IMR-90 (cell line): ENCODE data around the gene GRIK1. TPM values are rescaled to one million over a fixed set of nuclear protein-coding genes. Genes with fewer than 3 reads are reported as not detected.

Experiments used
- ATAC-seq: fragments of 200-7000 bp; cut with Tn5 transposase; 2 replicates; pipeline ENCODE4 v1.9.1; 2020; ENCODE audit warnings: low read depth, mild to moderate bottlenecking, moderate library complexity
- BruUV-seq: library from RNA; stranded (reverse); fragments of 400-500 nt; replicated peaks from 2 replicates; lab custom pipeline; 2021; lab: Mats Ljungman, UMichigan
- CTCF ChIA-PET: fragments of 300-600 bp; formaldehyde crosslinking; extraction: SDS; loops from one replicate; lab custom pipeline; 2021; ENCODE audit warnings: antibody characterized with exemption; lab: Yijun Ruan, JAX
- POLR2A ChIA-PET: fragments of 300-600 bp; sonication (Branson Sonifier 250); formaldehyde crosslinking; loops from one replicate; lab custom pipeline; 2022; ENCODE audit warnings: antibody characterized with exemption; ENCODE audit not compliant: unreplicated experiment; lab: Charles Lee
- DNase-seq: peaks from one replicate; pipeline ENCODE4 v3.0.0; 2013
- H2AFZ ChIP-seq: replicated peaks from 2 replicates; pipeline ENCODE3; 2013; ENCODE audit warnings: low read length, mild to moderate bottlenecking; ENCODE audit not compliant: poor library complexity
- H2AK5ac ChIP-seq: 2 replicates; pipeline ENCODE4 v1.6.1; 2013; ENCODE audit warnings: low read depth, low read length, inconsistent platforms
- H2AK9ac ChIP-seq: replicated peaks from 2 replicates; pipeline ENCODE3; 2013; ENCODE audit warnings: mild to moderate bottlenecking, low read depth, low read length, moderate library complexity; ENCODE audit not compliant: poor library complexity
- H2BK120ac ChIP-seq: 2 replicates; pipeline ENCODE4 v1.6.1; 2013; ENCODE audit warnings: low read depth, low read length, inconsistent platforms
- H2BK15ac ChIP-seq: 3 replicates; pipeline ENCODE4 v1.6.1; 2013; ENCODE audit warnings: low read depth, low read length, inconsistent platforms
- H2BK20ac ChIP-seq: 2 replicates; pipeline ENCODE4 v1.6.1; 2013; ENCODE audit warnings: low read depth, mild to moderate bottlenecking, inconsistent platforms, low read length, moderate library complexity
- H2BK5ac ChIP-seq: 2 replicates; pipeline ENCODE4 v1.6.1; 2013; ENCODE audit warnings: mild to moderate bottlenecking, low read depth, low read length, inconsistent platforms; ENCODE audit not compliant: poor library complexity, severe bottlenecking
- H3K14ac ChIP-seq: replicated peaks from 2 replicates; pipeline ENCODE4 v1.6.1; 2013; ENCODE audit warnings: low read depth, low read length, inconsistent platforms
- H3K18ac ChIP-seq: 2 replicates; pipeline ENCODE4 v1.6.1; 2013; ENCODE audit warnings: low read depth, low read length, control low read depth
- H3K23ac ChIP-seq: 2 replicates; pipeline ENCODE4 v1.6.1; 2013; ENCODE audit warnings: low read depth, low read length, inconsistent platforms
- H3K27ac ChIP-seq: 2 replicates; pipeline ENCODE4 v1.5.1; 2013; ENCODE audit warnings: mild to moderate bottlenecking, control low read depth, low read length; ENCODE audit not compliant: insufficient read depth
- H3K27me3 ChIP-seq: 2 replicates; pipeline ENCODE4 v1.6.1; 2013; ENCODE audit warnings: low read length; ENCODE audit not compliant: control insufficient read depth, insufficient read depth
- H3K36me3 ChIP-seq: 2 replicates; pipeline ENCODE4 v1.6.1; 2013; ENCODE audit warnings: low read length, mixed read lengths; ENCODE audit not compliant: control insufficient read depth, insufficient read depth
- H3K4ac ChIP-seq: 2 replicates; pipeline ENCODE4 v1.6.1; 2013; ENCODE audit warnings: low read depth, low read length, inconsistent platforms
- H3K4me1 ChIP-seq: 2 replicates; pipeline ENCODE4 v1.6.1; 2013; ENCODE audit warnings: low read length, mixed read lengths; ENCODE audit not compliant: control insufficient read depth, insufficient read depth
- H3K4me2 ChIP-seq: 2 replicates; pipeline ENCODE4 v1.6.1; 2013; ENCODE audit warnings: low read depth, mild to moderate bottlenecking, control low read depth, low read length, moderate library complexity
- H3K4me3 ChIP-seq: 2 replicates; pipeline ENCODE4 v1.5.1; 2013; ENCODE audit warnings: low read depth, mild to moderate bottlenecking, control low read depth, low read length, moderate library complexity; ENCODE audit not compliant: insufficient read depth
- H3K56ac ChIP-seq: 2 replicates; pipeline ENCODE4 v1.6.1; 2013; ENCODE audit warnings: low read length, inconsistent platforms; ENCODE audit not compliant: insufficient read depth; ENCODE audit errors: extremely low read depth
- H3K79me1 ChIP-seq, 2 experiments: 2 replicates each; pipeline ENCODE4 v1.6.1; 2013; ENCODE audit warnings: low read length in 2 of 2, inconsistent platforms in 1 of 2, low read depth in 1 of 2
- H3K9ac ChIP-seq: 2 replicates; pipeline ENCODE4 v1.6.1; 2013; ENCODE audit warnings: low read depth, low read length, control low read depth
- H3K9me1 ChIP-seq: 2 replicates; pipeline ENCODE4 v1.6.1; 2013; ENCODE audit warnings: low read length, inconsistent platforms; ENCODE audit not compliant: insufficient read depth
- H3K9me3 ChIP-seq: 2 replicates; pipeline ENCODE4 v1.6.1; 2013; ENCODE audit warnings: low read length; ENCODE audit not compliant: control insufficient read depth, insufficient read depth
- H4K20me1 ChIP-seq: 2 replicates; pipeline ENCODE4 v1.6.1; 2013; ENCODE audit warnings: low read length, inconsistent platforms; ENCODE audit not compliant: insufficient read depth
- H4K5ac ChIP-seq: 2 replicates; pipeline ENCODE4 v1.6.1; 2013; ENCODE audit warnings: mild to moderate bottlenecking, low read depth, low read length, control low read depth
- H4K8ac ChIP-seq, 2 experiments: 2 replicates each; pipeline ENCODE4 v1.6.1; 2013; ENCODE audit warnings: low read depth in 2 of 2, low read length in 2 of 2, control low read depth in 1 of 2, inconsistent platforms in 1 of 2
- H4K91ac ChIP-seq: 2 replicates; pipeline ENCODE4 v1.6.1; 2013; ENCODE audit warnings: low read depth, low read length, inconsistent platforms; ENCODE audit not compliant: insufficient read depth
- BHLHE40 ChIP-seq: fragments of 150-350 bp; IDR thresholded peaks from 2 replicates; pipeline ENCODE4 v1.6.1; 2016; ENCODE audit warnings: mild to moderate bottlenecking, low read depth, low read length
- CEBPB ChIP-seq: IDR thresholded peaks from 2 replicates; pipeline ENCODE4 v1.6.1; 2012; ENCODE audit warnings: low read depth, low read length, improper control_type of control experiment
- ELK1 ChIP-seq: fragments of 150-350 bp; IDR thresholded peaks from 2 replicates; pipeline ENCODE4 v1.6.1; 2016; ENCODE audit warnings: low read depth, mild to moderate bottlenecking, low read length, moderate library complexity, borderline replicate concordance
- FOS ChIP-seq: fragments of 150-350 bp; IDR thresholded peaks from 2 replicates; pipeline ENCODE4 v1.6.1; 2016; ENCODE audit warnings: low read depth, low read length
- MAFK ChIP-seq: IDR thresholded peaks from 2 replicates; pipeline ENCODE4 v1.6.1; 2012; ENCODE audit warnings: low read depth, low read length, improper control_type of control experiment
- MAZ ChIP-seq: IDR thresholded peaks from 2 replicates; pipeline ENCODE4 v1.6.1; 2012; ENCODE audit warnings: low read depth, mild to moderate bottlenecking, low read length, improper control_type of control experiment, moderate library complexity, borderline replicate concordance
- MXI1 ChIP-seq: IDR thresholded peaks from 2 replicates; pipeline ENCODE4 v1.6.1; 2012; ENCODE audit warnings: low read depth, mild to moderate bottlenecking, low read length, moderate library complexity, borderline replicate concordance
- NFE2L2 ChIP-seq: fragments of 150-350 bp; IDR thresholded peaks from 2 replicates; pipeline ENCODE4 v1.6.1; 2016; ENCODE audit warnings: low read depth, mild to moderate bottlenecking, low read length
- POLR2A ChIP-seq: IDR thresholded peaks from 2 replicates; pipeline ENCODE4 v1.6.1; 2012; ENCODE audit warnings: mild to moderate bottlenecking, low read depth, low read length
- RAD21 ChIP-seq: IDR thresholded peaks from 2 replicates; pipeline ENCODE4 v1.6.1; 2012; ENCODE audit warnings: low read length, improper control_type of control experiment
- RCOR1 ChIP-seq: IDR thresholded peaks from 2 replicates; pipeline ENCODE4 v1.6.1; 2012; ENCODE audit warnings: mild to moderate bottlenecking, low read length, improper control_type of control experiment; ENCODE audit not compliant: insufficient replicate concordance
- RFX5 ChIP-seq: IDR thresholded peaks from 2 replicates; pipeline ENCODE4 v1.8.0; 2012; ENCODE audit warnings: low read depth, mild to moderate bottlenecking, low read length, moderate library complexity
- SMC3 ChIP-seq: fragments of 150-350 bp; IDR thresholded peaks from 2 replicates; pipeline ENCODE4 v1.6.1; 2016; ENCODE audit warnings: low read depth, mild to moderate bottlenecking, antibody characterized with exemption, low read length, moderate library complexity
- USF2 ChIP-seq: fragments of 150-350 bp; IDR thresholded peaks from 2 replicates; pipeline ENCODE4 v1.6.1; 2017; ENCODE audit warnings: mild to moderate bottlenecking, antibody characterized with exemption, low read length, low read depth
- dilution Hi-C: fragments of 300-500 bp; cut with HindIII; formaldehyde crosslinking; loops from one replicate; pipeline ENCODE4 v1.14.3; 2018; ENCODE audit warnings: low sequenced_read_pairs; ENCODE audit not compliant: unreplicated experiment
- in situ Hi-C: fragments of 300-500 bp; cut with MboI; formaldehyde crosslinking; loops from 3 replicates; pipeline ENCODE4 v1.14.3; 2019; ENCODE audit warnings: low sequenced_read_pairs, inconsistent platforms, mixed read lengths
- intact Hi-C: fragments of 100-400 bp; cut with micrococcal nuclease; formaldehyde crosslinking; loops from 2 replicates; pipeline ENCODE4 v1.10.0; 2022
- polyA plus RNA-seq, 3 experiments: library from polyadenylated mRNA; depleted of rRNA; stranded (reverse); fragments of >200 nt; gene quantifications; 2 replicates each; pipeline ENCODE4 v1.2.3, GENCODE V29; 2012; ENCODE audit warnings: low replicate concordance in 1 of 3
- total RNA-seq: library from RNA; depleted of rRNA; stranded (reverse); fragments of >200 nt; gene quantifications from 2 replicates; pipeline ENCODE4 v1.2.3, GENCODE V29; 2012
- TF ChIP-seq, protein P1 (sequence below): conservative IDR thresholded peaks from 2 replicates; pipeline ENCODE4 v1.5.1; 2012; ENCODE audit warnings: mild to moderate bottlenecking, low read depth, low read length, improper control_type of control experiment

The GRIK1 gene
- total and polyA plus RNA-seq, 2 of the 4 experiments (the other 2 are of a cell fraction) = not detected

DNA sequence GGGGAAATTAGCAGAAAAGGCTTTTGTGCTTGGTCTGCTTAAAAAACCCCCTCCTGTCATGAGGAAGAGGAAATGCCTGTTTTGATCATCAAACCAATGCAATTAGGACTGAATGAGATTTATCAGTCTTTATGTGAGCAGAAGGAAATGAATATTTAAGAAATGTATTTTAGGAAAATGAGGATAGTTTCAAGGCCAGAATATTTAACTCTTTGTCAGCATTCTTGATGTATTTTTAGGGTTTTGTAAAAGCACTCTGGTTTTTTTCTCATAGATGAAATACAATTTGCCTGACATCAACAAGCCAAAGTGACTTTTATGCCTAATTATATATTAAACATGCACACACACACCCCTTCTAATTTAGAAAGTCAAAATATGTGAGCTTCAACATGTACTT, 213.8 kb downstream of the GRIK1 start:
- Histone ChIP-seq H3K4ac (no peak overlapping the region), H2BK120ac (no peak overlapping the region), H3K56ac (no peak overlapping the region), H3K9me1 (no peaks in the 10 kb centered on the region), H3K79me1 (no peaks in the 10 kb centered on the region), H4K20me1 (no peaks in the 10 kb centered on the region), H2BK5ac (no peak overlapping the region), H2AK9ac (no peak overlapping the region), H3K9ac (no peak overlapping the region), H3K14ac (no peak overlapping the region), H2BK20ac (no peak overlapping the region), H4K91ac (no peak overlapping the region), H2AFZ (no peak overlapping the region), H3K18ac (no peak overlapping the region), H3K27me3 (no peaks in the 10 kb centered on the region; the same call in 1 of the 2 replicates), H3K36me3 (no peaks in the 10 kb centered on the region), H3K27ac (no peak overlapping the region), H3K4me2 (no peak overlapping the region), H3K4me3 (no peak overlapping the region), H4K5ac (no peak overlapping the region), H3K9me3 (no peaks in the 10 kb centered on the region), H2BK15ac (no peak overlapping the region), H2AK5ac (no peak overlapping the region), H3K4me1 (no peaks in the 10 kb centered on the region), H4K8ac (no peak overlapping the region), H3K23ac (no peak overlapping the region)
- no peak for ATAC-seq
- ChIA-PET CTCF (no interaction called here), POLR2A (no interaction called here)
- no peak for DNase-seq
- BruUV-seq = no TSS peak
- intact Hi-C loops (no loop called here), in situ Hi-C loops (no loop called here), dilution Hi-C loops (no loop called here)
- TF ChIP-seq POLR2A (no peak), USF2 (no peak), MXI1 (no peak), BHLHE40 (no peak), NFE2L2 (no peak), MAFK (no peak), RAD21 (no peak), SMC3 (no peak), FOS (no peak), ELK1 (no peak), RCOR1 (no peak), MAZ (no peak), RFX5 (no peak), CEBPB (no peak)
- TF ChIP-seq, protein P1, sequence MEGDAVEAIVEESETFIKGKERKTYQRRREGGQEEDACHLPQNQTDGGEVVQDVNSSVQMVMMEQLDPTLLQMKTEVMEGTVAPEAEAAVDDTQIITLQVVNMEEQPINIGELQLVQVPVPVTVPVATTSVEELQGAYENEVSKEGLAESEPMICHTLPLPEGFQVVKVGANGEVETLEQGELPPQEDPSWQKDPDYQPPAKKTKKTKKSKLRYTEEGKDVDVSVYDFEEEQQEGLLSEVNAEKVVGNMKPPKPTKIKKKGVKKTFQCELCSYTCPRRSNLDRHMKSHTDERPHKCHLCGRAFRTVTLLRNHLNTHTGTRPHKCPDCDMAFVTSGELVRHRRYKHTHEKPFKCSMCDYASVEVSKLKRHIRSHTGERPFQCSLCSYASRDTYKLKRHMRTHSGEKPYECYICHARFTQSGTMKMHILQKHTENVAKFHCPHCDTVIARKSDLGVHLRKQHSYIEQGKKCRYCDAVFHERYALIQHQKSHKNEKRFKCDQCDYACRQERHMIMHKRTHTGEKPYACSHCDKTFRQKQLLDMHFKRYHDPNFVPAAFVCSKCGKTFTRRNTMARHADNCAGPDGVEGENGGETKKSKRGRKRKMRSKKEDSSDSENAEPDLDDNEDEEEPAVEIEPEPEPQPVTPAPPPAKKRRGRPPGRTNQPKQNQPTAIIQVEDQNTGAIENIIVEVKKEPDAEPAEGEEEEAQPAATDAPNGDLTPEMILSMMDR = no peak
